HS-27A (cell line): ENCODE data around the gene HTR1A.
A peak's percentile ranks its signal among the peaks of the same experiment; 100 is the strongest.

ENCODE experiments used
- DNase-seq: peaks from one replicate; pipeline ENCODE4 v3.0.0-alpha.2; 2012; ENCODE audit warnings: low read depth, missing footprints

The HTR1A gene

GRCh38 chr5:63962279-63962678 is at the start of gene HTR1A:
TSS of gene HTR1A (minus strand) at chr5:63962445. CDS start at chr5:63961719, 726 bp downstream.
- no peak for DNase-seq

- no peak for DNase-seq
These were observed 41.7 kb upstream of the HTR1A start for GRCh38 chr5:64003966-64004365.

- no peak for DNase-seq
These were observed 37.9 kb upstream of the HTR1A start for GRCh38 chr5:64000096-64000495.

- DNase-seq = no peak
These were observed 24.8 kb upstream of the HTR1A start for GRCh38 chr5:63987053-63987452.

- DNase-seq = no peak
These were observed 19.6 kb upstream of the HTR1A start for GRCh38 chr5:63981864-63982263.

GRCh38 chr5:63963926-63964325 is 1.7 kb upstream of the HTR1A start:
- DNase-seq = no peak

- DNase-seq = peak; percentile 7
These were observed 963 bp upstream of the HTR1A start for GRCh38 chr5:63963080-63963735.

GRCh38 chr5:63961598-63962161 is 565 bp downstream of the HTR1A start:
- no peak for DNase-seq

- no peak for DNase-seq
These were observed 1.1 kb downstream of the HTR1A start for GRCh38 chr5:63961125-63961597.

- no peak for DNase-seq
These were observed 1.6 kb downstream of the HTR1A start for GRCh38 chr5:63960646-63961045.

GRCh38 chr5:63959177-63959982 is 2.9 kb downstream of the HTR1A start:
- no peak for DNase-seq

- no peak for DNase-seq
These were observed 3.6 kb downstream of the HTR1A start for GRCh38 chr5:63958654-63959053.

- no peak for DNase-seq
These were observed 4.6 kb downstream of the HTR1A start for GRCh38 chr5:63957617-63958016.

- DNase-seq = no peak
These were observed 9.0 kb downstream of the HTR1A start for GRCh38 chr5:63953217-63953616.

GRCh38 chr5:63935103-63935502 is 27.1 kb downstream of the HTR1A start:
- DNase-seq = no peak

- no peak for DNase-seq
These were observed 30.4 kb downstream of the HTR1A start for GRCh38 chr5:63931836-63932235.

- no peak for DNase-seq
These were observed 33.8 kb downstream of the HTR1A start for GRCh38 chr5:63928451-63928850.

GRCh38 chr5:63923914-63924313 is 38.3 kb downstream of the HTR1A start:
- DNase-seq = no peak

GRCh38 chr5:63919763-63920478 is 42.3 kb downstream of the HTR1A start:
- no peak for DNase-seq

- DNase-seq = no peak
These were observed 45.5 kb downstream of the HTR1A start for GRCh38 chr5:63916786-63917185.

- no peak for DNase-seq
These were observed 50.4 kb downstream of the HTR1A start for GRCh38 chr5:63911871-63912270.
